HepG2 (cell line): ENCODE measurements around the gene PHACTR1. TPM values are rescaled to one million over a fixed set of nuclear protein-coding genes. Genes with fewer than 3 reads are reported as not detected.
"Not testable (repeated sequence)": the region's sequence is repeated elsewhere in the genome, so short reads cannot be mapped to it uniquely, and the experiment has no call there.

ENCODE experiments used
- ATAC-seq: fragments of 200-7000 bp; cut with Tn5 transposase; 3 replicates; pipeline ENCODE4 v1.9.1; 2020; ENCODE audit warnings: mild to moderate bottlenecking, moderate library complexity
- BruUV-seq: library from RNA; stranded (reverse); fragments of 400-500 nt; replicated peaks from 2 replicates; lab custom pipeline; 2021; lab: Mats Ljungman, UMichigan
- CTCF ChIA-PET: fragments of 300-600 bp; formaldehyde crosslinking; extraction: SDS; loops from one replicate; lab custom pipeline; 2021; ENCODE audit warnings: low total read pairs, inconsistent platforms, low intra/inter-chr PET ratio; lab: Yijun Ruan, JAX
- POLR2A ChIA-PET: fragments of 350-600 bp; sonication (Branson Sonifier 250); formaldehyde crosslinking; loops from one replicate; lab custom pipeline; 2020; ENCODE audit warnings: antibody characterized with exemption, inconsistent platforms; lab: Yijun Ruan, JAX
- DNase-seq: peaks from one replicate; pipeline ENCODE4 v3.0.0-alpha.2; 2015; ENCODE audit warnings: low spot score
- FAIRE-seq: peaks from 3 replicates; lab custom pipeline; 2011; peaks lifted over from hg19 to GRCh38; lab: Jason Lieb, UNC
- H2AFZ ChIP-seq: one replicate; pipeline ENCODE4 v1.6.1; 2011; ENCODE audit warnings: low read length, inconsistent platforms
- H3K27ac ChIP-seq: fragments of 300-600 bp; 3 replicates; pipeline ENCODE4 v1.8.0; 2011; ENCODE audit warnings: mixed run types, mild to moderate bottlenecking, mixed read lengths, low read length, inconsistent platforms; ENCODE audit not compliant: insufficient read depth; ENCODE audit errors: extremely low read length
- H3K27me3 ChIP-seq, 2 experiments: fragments of 200-600 bp in 1 of 2; 2 replicates in 1 of 2; 3 replicates in 1 of 2; pipeline versions ENCODE4 v1.6.0 to v1.8.0; 2011; ENCODE audit warnings: low read length in 2 of 2, mild to moderate bottlenecking in 2 of 2, moderate library complexity in 2 of 2, inconsistent platforms in 1 of 2; ENCODE audit not compliant: insufficient read depth in 2 of 2, control insufficient read depth in 1 of 2
- H3K36me3 ChIP-seq, 2 experiments: fragments of 200-600 bp in 1 of 2; replicated peaks in 1 of 2; 2 replicates in 1 of 2; 3 replicates in 1 of 2; pipeline versions ENCODE4 v1.5.1 to v1.8.0; 2011; ENCODE audit warnings: low read length in 2 of 2, inconsistent platforms in 1 of 2; ENCODE audit not compliant: insufficient read depth in 2 of 2, control insufficient read depth in 1 of 2
- H3K4me1 ChIP-seq: 2 replicates; pipeline ENCODE4 v1.5.1; 2012; ENCODE audit warnings: low read length, inconsistent platforms; ENCODE audit not compliant: insufficient read depth
- H3K4me2 ChIP-seq: 2 replicates; pipeline ENCODE4 v1.6.0; 2011; ENCODE audit warnings: low read depth, low read length, inconsistent platforms
- H3K4me3 ChIP-seq, 3 experiments: fragments of 200-600 bp in 1 of 3; sonication (generic), shearing (Covaris generic) in 1 of 3; replicated peaks in 1 of 3; 2 replicates each; pipeline ENCODE4 v1.5.1; 2011 to 2016; ENCODE audit warnings: low read length in 3 of 3, inconsistent platforms in 2 of 3, low read depth in 2 of 3, mild to moderate bottlenecking in 2 of 3, control low read depth in 1 of 3, mixed read lengths in 1 of 3; ENCODE audit not compliant: insufficient read depth in 1 of 3
- H3K79me2 ChIP-seq: one replicate; pipeline ENCODE4 v1.6.1; 2011; ENCODE audit warnings: low read length, inconsistent platforms; ENCODE audit not compliant: insufficient read depth
- H3K9ac ChIP-seq: 2 replicates; pipeline ENCODE4 v1.6.0; 2011; ENCODE audit warnings: mild to moderate bottlenecking, low read depth, low read length, inconsistent platforms; ENCODE audit not compliant: insufficient read depth
- H3K9me3 ChIP-seq: 2 replicates; pipeline ENCODE4 v1.5.1; 2012; ENCODE audit warnings: mild to moderate bottlenecking, low read length
- H4K20me1 ChIP-seq: 2 replicates; pipeline ENCODE4 v1.6.0; 2011; ENCODE audit warnings: inconsistent platforms, mild to moderate bottlenecking, low read length, moderate library complexity; ENCODE audit not compliant: insufficient read depth
- ATF7 ChIP-seq, 2 experiments: fragments of 450-650 bp in 1 of 2; sonication (generic) in 1 of 2; formaldehyde crosslinking in 1 of 2; IDR thresholded peaks; 2 replicates each; pipeline versions ENCODE4 v1.4.0 to v1.6.1; 2016 to 2020; ENCODE audit warnings: antibody characterized with exemption in 1 of 2, mild to moderate bottlenecking in 1 of 2, missing genetic modification reagents in 1 of 2
- CREB1 ChIP-seq, 2 experiments: fragments of 450-650 bp in 1 of 2; IDR thresholded peaks; 2 replicates each; pipeline ENCODE4 v1.6.1; 2016 to 2017; ENCODE audit warnings: control low read depth in 1 of 2, mild to moderate bottlenecking in 1 of 2, missing compliant biosample characterization in 1 of 2, missing genetic modification characterization in 1 of 2
- FOXC1 ChIP-seq: sonication (generic); formaldehyde crosslinking; IDR thresholded peaks from 2 replicates; pipeline ENCODE4 v1.8.0; 2022; ENCODE audit warnings: mild to moderate bottlenecking, missing genetic modification reagents, borderline replicate concordance
- FOXP1 ChIP-seq, 2 experiments: fragments of 450-650 bp in 1 of 2; IDR thresholded peaks; 2 replicates each; pipeline ENCODE4 v1.6.1; 2017 to 2018; ENCODE audit warnings: antibody characterized with exemption in 1 of 2
- ZNF546 ChIP-seq: sonication (generic); formaldehyde crosslinking; conservative IDR thresholded peaks from 2 replicates; pipeline ENCODE4 v1.8.1; 2023; ENCODE audit warnings: mild to moderate bottlenecking, missing genetic modification reagents
- WGBS: methylation state at CpG from one replicate; pipeline ENCODE4 v1.1.6; 2017; ENCODE audit warnings: low lambda C conversion rate; 5-methylcytosine and 5-hydroxymethylcytosine counted together
- in situ Hi-C: cut with HindIII; loops from 2 replicates; pipeline ENCODE4 v1.10.0; 2017; ENCODE audit warnings: low pct_unique_long_range_greater_than_20kb; ENCODE audit not compliant: extremely low pct_ligation_motif_present
- intact Hi-C: fragments of 100-400 bp; cut with micrococcal nuclease; formaldehyde crosslinking; loops from one replicate; pipeline ENCODE4 v1.10.0; 2022; ENCODE audit not compliant: unreplicated experiment
- polyA plus RNA-seq, 8 experiments: library from polyadenylated mRNA; depleted of rRNA in 3 of 8; stranded (reverse) in 7 of 8; unstranded in 1 of 8; fragments of >200 nt; fragmentation: Illumina TruSeq in 4 of 8; extraction: Trizol in 4 of 8; gene quantifications; 2 replicates each; pipeline versions ENCODE4 v1.2.1 to v1.2.3, GENCODE V29; 2011 to 2016; ENCODE audit warnings: low read depth in 4 of 8, missing spikeins in 1 of 8, mixed read lengths in 1 of 8; ENCODE audit not compliant: insufficient read depth in 1 of 8
- total RNA-seq, 5 experiments: library from RNA; depleted of rRNA; stranded (reverse); fragments of >200 nt; fragmentation: Illumina TruSeq; extraction: Trizol; gene quantifications; 2 replicates each; pipeline ENCODE4 v1.2.3, GENCODE V29; 2016; ENCODE audit warnings: low read depth in 1 of 5

The PHACTR1 gene
- total and polyA plus RNA-seq, 2 of the 13 experiments (the other 11 are each of a cell fraction or from before 2014, with no cell fraction given): 0.09 TPM; not detected in 1

DNA sequence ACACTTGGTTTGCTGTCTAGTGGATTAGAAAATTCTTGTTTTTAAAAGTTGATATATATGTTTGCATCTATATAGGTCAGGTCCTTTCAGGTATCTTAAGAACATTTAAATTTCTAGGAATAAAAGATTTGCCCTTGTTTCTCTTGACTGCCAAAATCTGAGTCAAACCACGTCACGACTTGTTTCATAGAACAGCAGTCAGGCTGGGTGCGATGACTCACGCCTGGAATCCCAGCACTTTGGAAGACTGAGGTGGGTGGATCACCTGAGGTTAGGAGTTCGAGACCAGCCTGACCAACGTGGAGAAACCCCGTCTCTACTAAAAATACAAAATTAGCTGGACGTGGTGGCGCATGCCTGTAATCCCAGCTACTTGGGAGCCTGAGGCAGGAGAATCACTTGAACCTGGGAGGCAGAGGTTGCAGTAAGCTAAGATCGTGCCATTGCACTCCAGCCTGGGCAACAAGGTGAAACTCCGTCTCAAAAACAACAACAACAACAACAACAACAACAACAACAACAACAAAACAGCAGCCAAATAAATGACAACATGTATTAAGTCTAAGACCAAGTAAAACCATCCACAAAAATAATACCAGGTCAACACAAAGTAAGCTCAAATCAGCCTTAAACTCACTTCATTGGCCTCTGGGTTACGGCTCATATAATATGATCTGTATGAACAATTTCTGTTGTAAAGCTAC lies 46.3 kb downstream of the PHACTR1 start:
- DNase-seq; H3K36me3 ChIP-seq; H3K9ac ChIP-seq; H3K79me2 ChIP-seq; POLR2A ChIA-PET; in situ Hi-C loops; H3K9me3 ChIP-seq; FAIRE-seq; H3K27ac ChIP-seq; H2AFZ ChIP-seq; intact Hi-C loops; H3K27me3 ChIP-seq; H4K20me1 ChIP-seq; ATAC-seq; CTCF ChIA-PET; H3K4me1 ChIP-seq; BruUV-seq; H3K4me3 ChIP-seq; H3K4me2 ChIP-seq; TF ChIP-seq CREB1, FOXP1 (CRISPR knock-in tag; IDR thresholded peaks at IDR 0.05): not testable (repeated sequence)
- peak; percentile 83 for TF ChIP-seq CREB1 (IDR thresholded peaks at IDR 0.05)
- peak; percentile 94 for TF ChIP-seq FOXP1 (IDR thresholded peaks at IDR 0.05)
- WGBS: 14% methylated on average over 12 of the region's 12 CpGs

GRCh38 chr6:12766365-12766764 lies 49.8 kb downstream of the PHACTR1 start:
- CTCF ChIA-PET: no interaction called here
- Histone ChIP-seq H3K4me3 (no peak overlapping the region), H3K36me3 (no peaks in the 10 kb centered on the region), H3K9me3 (no peaks in the 10 kb centered on the region), H3K4me1 (no peaks in the 10 kb centered on the region), H3K79me2 (no peaks in the 10 kb centered on the region), H2AFZ (no peak overlapping the region), H3K4me2 (no peak overlapping the region), H4K20me1 (no peaks in the 10 kb centered on the region), H3K27me3 (no peaks in the 10 kb centered on the region), H3K27ac (no peak overlapping the region), H3K9ac (no peak overlapping the region)
- POLR2A ChIA-PET: no interaction called here
- TF ChIP-seq ZNF546 (CRISPR knock-in tag) (no peak), CREB1 (IDR thresholded peaks at IDR 0.05) (peak; percentile 97), CREB1 (CRISPR knock-in tag; IDR thresholded peaks at IDR 0.05) (no peak), FOXC1 (CRISPR knock-in tag) (no peak), ATF7 (IDR thresholded peaks at IDR 0.05) (peak; percentile 98), ATF7 (CRISPR knock-in tag; IDR thresholded peaks at IDR 0.05) (no peak)
- in situ Hi-C loops: no loop called here
- intact Hi-C loops: loop anchor here (5.0 kb wide), 1 partner anchor 1846 kb away; no protein-coding TSS in a partner anchor
- DNase-seq: no peak
- FAIRE-seq: no peak
- no TSS peak for BruUV-seq
- WGBS: under 1% methylated on average over 3 of the region's 3 CpGs
- ATAC-seq: no peak
